GM18508 (cell line): ENCODE results near the gene CHN2.

Source experiments
- ATAC-seq: cut with Tn5 transposase; IDR thresholded peaks from one replicate; pipeline ENCODE4 v1.9.1; 2021; ENCODE audit warnings: moderate number of reproducible peaks; ENCODE audit not compliant: insufficient read depth, unreplicated experiment

CHN2 gene

GRCh38 chr7:29449569-29450260 is 255.1 kb downstream of the CHN2 start:
- no peak for ATAC-seq

- no peak for ATAC-seq
Measured at GRCh38 chr7:29453021-29453420, 258.4 kb downstream of the CHN2 start.

GRCh38 chr7:29454464-29454863 is 259.9 kb downstream of the CHN2 start:
- ATAC-seq: no peak

- ATAC-seq: no peak
Measured at GRCh38 chr7:29454899-29455451, 260.4 kb downstream of the CHN2 start.

GRCh38 chr7:29457141-29457561 is 262.6 kb downstream of the CHN2 start:
- no peak for ATAC-seq

- ATAC-seq: no peak
Measured at GRCh38 chr7:29457565-29458011, 263.0 kb downstream of the CHN2 start.

GRCh38 chr7:29458933-29459332 is 264.4 kb downstream of the CHN2 start:
- no peak for ATAC-seq

- no peak for ATAC-seq
Measured at GRCh38 chr7:29459589-29459988, 265.0 kb downstream of the CHN2 start.

- no peak for ATAC-seq
Measured at GRCh38 chr7:29461996-29462395, 267.4 kb downstream of the CHN2 start.

GRCh38 chr7:29463504-29464158 is 269.1 kb downstream of the CHN2 start:
- ATAC-seq: no peak

- no peak for ATAC-seq
Measured at GRCh38 chr7:29464753-29465152, 270.2 kb downstream of the CHN2 start.

- no peak for ATAC-seq
Measured at GRCh38 chr7:29467193-29467926, 272.8 kb downstream of the CHN2 start.

GRCh38 chr7:29468196-29468595 is 273.6 kb downstream of the CHN2 start:
- ATAC-seq: no peak

GRCh38 chr7:29469281-29469680 is 274.7 kb downstream of the CHN2 start:
- ATAC-seq: no peak

GRCh38 chr7:29469976-29470557 is 275.5 kb downstream of the CHN2 start:
- ATAC-seq: no peak

- no peak for ATAC-seq
Measured at GRCh38 chr7:29471444-29472138, 277.0 kb downstream of the CHN2 start.

- ATAC-seq: no peak
Measured at GRCh38 chr7:29476916-29477315, 282.3 kb downstream of the CHN2 start.

GRCh38 chr7:29478226-29478625 is 283.7 kb downstream of the CHN2 start:
- ATAC-seq: no peak

GRCh38 chr7:29478687-29479240 is 284.2 kb downstream of the CHN2 start:
- ATAC-seq: no peak
